HCT116 (cell line): ENCODE measurements around the gene NINJ2. TPM values are rescaled to one million over a fixed set of nuclear protein-coding genes. Genes with fewer than 3 reads are reported as not detected.
"Not testable (repeated sequence)": the region's sequence is repeated elsewhere in the genome, so short reads cannot be mapped to it uniquely, and the experiment has no call there.

Experiments used
- ATAC-seq: fragments of 200-7000 bp; cut with Tn5 transposase; 2 replicates; pipeline ENCODE4 v1.9.1; 2020; ENCODE audit warnings: mild to moderate bottlenecking, moderate library complexity
- BruUV-seq: library from RNA; stranded (reverse); fragments of 400-500 nt; replicated peaks from 2 replicates; lab custom pipeline; 2021; lab: Mats Ljungman, UMichigan
- CTCF ChIA-PET: fragments of 300-600 bp; sonication (Branson Sonifier 250); formaldehyde crosslinking; loops from one replicate; lab custom pipeline; 2021; ENCODE audit warnings: antibody characterized with exemption; lab: Charles Lee
- POLR2A ChIA-PET: fragments of 300-600, 350-600 bp; sonication (Branson Sonifier 250); formaldehyde crosslinking; loops from one replicate; lab custom pipeline; 2021; ENCODE audit warnings: antibody characterized with exemption; lab: Charles Lee
- RAD21 ChIA-PET, 2 experiments: fragments of 300-600 bp; sonication (Branson Sonifier 250); formaldehyde crosslinking; loops; one replicate each; lab custom pipeline; 2023; ENCODE audit warnings: low total read pairs in 2 of 2; ENCODE audit not compliant: uncharacterized antibody in 2 of 2, unreplicated experiment in 2 of 2, low non-redundant PET in 1 of 2; lab: Charles Lee
- DNase-seq: peaks from one replicate; pipeline ENCODE4 v3.0.0-alpha.2; 2010; ENCODE audit warnings: low read depth, low spot score
- H2AFZ ChIP-seq: fragments of 200-600 bp; shearing (Covaris generic), sonication (generic); 2 replicates; pipeline ENCODE4 v1.6.1; 2017; ENCODE audit warnings: low read depth, mixed run types, mixed read lengths, antibody characterized with exemption, low read length; ENCODE audit not compliant: poor library complexity, severe bottlenecking
- H3K27ac ChIP-seq: 2 replicates; pipeline ENCODE4 v1.5.1; 2012; ENCODE audit warnings: low read depth, low read length
- H3K27me3 ChIP-seq: fragments of 200-600 bp; sonication (generic); 2 replicates; pipeline ENCODE4 v1.6.1; 2016; ENCODE audit warnings: mixed run types, low read length, mixed read lengths; ENCODE audit not compliant: insufficient read depth
- H3K36me3 ChIP-seq, 2 experiments: fragments of 200-500 bp in 1 of 2; fragments of 200-600 bp in 1 of 2; sonication (Bioruptor generic) in 1 of 2; sonication (generic) in 1 of 2; 2 replicates each; pipeline versions ENCODE4 v1.5.1 to v1.6.1; 2014 to 2016; ENCODE audit warnings: low read length in 2 of 2, inconsistent platforms in 1 of 2, mixed read lengths in 1 of 2, mixed run types in 1 of 2; ENCODE audit not compliant: insufficient read depth in 2 of 2, control insufficient read depth in 1 of 2
- H3K4me1 ChIP-seq, 2 experiments: fragments of 200-600 bp in 1 of 2; sonication (generic) in 1 of 2; 2 replicates each; pipeline versions ENCODE4 v1.5.1 to v1.6.1; 2012 to 2017; ENCODE audit warnings: low read length in 2 of 2, inconsistent platforms in 1 of 2, mild to moderate bottlenecking in 1 of 2, mixed read lengths in 1 of 2, mixed run types in 1 of 2, moderate library complexity in 1 of 2; ENCODE audit not compliant: insufficient read depth in 2 of 2, control insufficient read depth in 1 of 2
- H3K4me2 ChIP-seq: fragments of 200-600 bp; sonication (generic); 2 replicates; pipeline ENCODE4 v1.6.1; 2017; ENCODE audit warnings: mixed run types, low read length, mixed read lengths
- H3K4me3 ChIP-seq, 2 experiments: fragments of 200-600 bp in 1 of 2; sonication (generic) in 1 of 2; replicated peaks in 1 of 2; 2 replicates each; pipeline ENCODE4 v1.5.1; 2011 to 2016; ENCODE audit warnings: low read length in 2 of 2, control low read depth in 1 of 2, low read depth in 1 of 2, mild to moderate bottlenecking in 1 of 2, mixed read lengths in 1 of 2, mixed run types in 1 of 2
- H3K79me2 ChIP-seq: fragments of 200-600 bp; sonication (generic); 2 replicates; pipeline ENCODE4 v1.6.1; 2017; ENCODE audit warnings: mild to moderate bottlenecking, mixed run types, low read length, moderate library complexity, mixed read lengths; ENCODE audit not compliant: insufficient read depth
- H3K9ac ChIP-seq: fragments of 200-600 bp; sonication (generic); 2 replicates; pipeline ENCODE4 v1.6.1; 2016; ENCODE audit warnings: low read length, mixed read lengths
- H3K9me2 ChIP-seq: fragments of 200-600 bp; sonication (generic), shearing (Covaris generic); 2 replicates; pipeline ENCODE4 v1.6.1; 2017; ENCODE audit warnings: mixed run types, mild to moderate bottlenecking, moderate library complexity; ENCODE audit not compliant: insufficient read depth
- H3K9me3 ChIP-seq, 2 experiments: fragments of 200-500 bp in 1 of 2; fragments of 200-600 bp in 1 of 2; sonication (Bioruptor generic) in 1 of 2; sonication (generic) in 1 of 2; 2 replicates each; pipeline ENCODE4 v1.6.1; 2014 to 2017; ENCODE audit warnings: low read length in 2 of 2, mixed read lengths in 2 of 2, inconsistent platforms in 1 of 2, low read depth in 1 of 2, mild to moderate bottlenecking in 1 of 2, mixed run types in 1 of 2, moderate library complexity in 1 of 2; ENCODE audit not compliant: control insufficient read depth in 1 of 2, insufficient read depth in 1 of 2
- H4K20me1 ChIP-seq: fragments of 200-600 bp; sonication (generic), shearing (Covaris generic); 2 replicates; pipeline ENCODE4 v1.6.1; 2017; ENCODE audit warnings: mixed run types, mild to moderate bottlenecking, moderate library complexity; ENCODE audit not compliant: insufficient read depth
- CEBPB ChIP-seq: IDR thresholded peaks from 2 replicates; pipeline ENCODE4 v1.6.1; 2012; ENCODE audit warnings: low read depth
- EGR1 ChIP-seq: IDR thresholded peaks from 2 replicates; pipeline ENCODE4 v1.6.1; 2012; ENCODE audit warnings: low read depth
- ELF1 ChIP-seq: IDR thresholded peaks from 2 replicates; pipeline ENCODE4 v1.6.1; 2012; ENCODE audit warnings: low read depth, borderline replicate concordance
- EZH2phosphoT487 ChIP-seq: fragments of 200-600 bp; IDR thresholded peaks from 2 replicates; pipeline ENCODE4 v1.6.1; 2018; ENCODE audit warnings: antibody characterized with exemption, borderline replicate concordance
- FOSL1 ChIP-seq: IDR thresholded peaks from 2 replicates; pipeline ENCODE4 v1.6.1; 2012; ENCODE audit warnings: low read depth
- JUND ChIP-seq: IDR thresholded peaks from 2 replicates; pipeline ENCODE4 v1.6.1; 2012
- POLR2A ChIP-seq: IDR thresholded peaks from 2 replicates; pipeline ENCODE4 v1.7.0; 2011; ENCODE audit warnings: borderline replicate concordance; ENCODE audit not compliant: insufficient read depth, insufficient read length; ENCODE audit errors: extremely low read depth
- POLR2AphosphoS5 ChIP-seq: IDR thresholded peaks from 2 replicates; pipeline ENCODE4 v1.6.1; 2011; ENCODE audit warnings: mild to moderate bottlenecking, low read depth, low read length, moderate library complexity
- RAD21 ChIP-seq: IDR thresholded peaks from 2 replicates; pipeline ENCODE4 v1.6.1; 2012; ENCODE audit warnings: low read depth, mild to moderate bottlenecking
- SIN3A ChIP-seq: IDR thresholded peaks from 2 replicates; pipeline ENCODE4 v1.6.1; 2012; ENCODE audit warnings: low read depth
- SP1 ChIP-seq: IDR thresholded peaks from 2 replicates; pipeline ENCODE4 v1.6.1; 2012; ENCODE audit warnings: low read depth
- ZFX ChIP-seq: fragments of 450-650 bp; IDR thresholded peaks from 2 replicates; pipeline ENCODE4 v1.6.1; 2017
- ZNF274 ChIP-seq: fragments of 200-500 bp; sonication (Bioruptor generic); IDR thresholded peaks from 2 replicates; pipeline ENCODE4 v1.6.1; 2014; ENCODE audit warnings: mild to moderate bottlenecking, low read depth, low read length, inconsistent platforms
- intact Hi-C: fragments of 100-400 bp; cut with micrococcal nuclease; formaldehyde crosslinking; loops from 2 replicates; pipeline ENCODE4 v1.10.0; 2022
- total RNA-seq: library from RNA; stranded (reverse); gene quantifications from one replicate; pipeline ENCODE4 v1.2.1, GENCODE V29; 2021; ENCODE audit not compliant: unreplicated experiment
- TF ChIP-seq, protein P1 (sequence below): IDR thresholded peaks from 2 replicates; pipeline ENCODE4 v1.6.1; 2012
- TF ChIP-seq, protein P2 (sequence below): IDR thresholded peaks from 2 replicates; pipeline ENCODE4 v1.6.1; 2012; ENCODE audit warnings: low read depth
- TF ChIP-seq, protein P3 (sequence below): IDR thresholded peaks from 2 replicates; pipeline ENCODE4 v1.6.1; 2011; ENCODE audit warnings: mild to moderate bottlenecking, low read length, moderate library complexity; ENCODE audit not compliant: insufficient replicate concordance; ENCODE audit errors: extremely low read depth

Gene NINJ2
- total RNA-seq, 1 experiment from 2014 or later, result not detected

DNA sequence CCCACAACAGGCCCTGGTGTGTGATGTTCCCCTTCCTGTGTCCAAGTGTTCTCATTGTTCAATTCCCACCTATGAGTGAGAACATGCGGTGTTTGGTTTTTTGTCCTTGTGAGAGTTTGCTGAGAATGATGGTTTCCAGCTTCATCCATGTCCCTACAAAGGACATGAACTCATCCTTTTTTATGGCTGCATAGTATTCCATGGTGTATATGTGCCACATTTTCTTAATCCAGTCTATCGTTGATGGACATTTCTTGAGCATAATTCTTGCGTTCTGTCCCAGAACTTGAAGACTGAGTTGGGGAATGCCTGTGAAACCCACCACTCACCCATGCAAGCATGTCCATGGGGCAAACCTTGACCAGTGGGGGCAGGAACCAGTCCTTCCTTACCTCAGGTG is 44.8 kb upstream of the NINJ2 start:
- H3K9ac ChIP-seq, H3K27me3 ChIP-seq, DNase-seq, H3K4me2 ChIP-seq, H2AFZ ChIP-seq, H4K20me1 ChIP-seq, H3K36me3 ChIP-seq, RAD21 ChIA-PET, H3K79me2 ChIP-seq, POLR2A ChIA-PET, H3K9me3 ChIP-seq, H3K9me2 ChIP-seq, H3K4me1 ChIP-seq, H3K27ac ChIP-seq, H3K4me3 ChIP-seq, intact Hi-C loops, BruUV-seq, CTCF ChIA-PET, ATAC-seq: not testable (repeated sequence)

DNA sequence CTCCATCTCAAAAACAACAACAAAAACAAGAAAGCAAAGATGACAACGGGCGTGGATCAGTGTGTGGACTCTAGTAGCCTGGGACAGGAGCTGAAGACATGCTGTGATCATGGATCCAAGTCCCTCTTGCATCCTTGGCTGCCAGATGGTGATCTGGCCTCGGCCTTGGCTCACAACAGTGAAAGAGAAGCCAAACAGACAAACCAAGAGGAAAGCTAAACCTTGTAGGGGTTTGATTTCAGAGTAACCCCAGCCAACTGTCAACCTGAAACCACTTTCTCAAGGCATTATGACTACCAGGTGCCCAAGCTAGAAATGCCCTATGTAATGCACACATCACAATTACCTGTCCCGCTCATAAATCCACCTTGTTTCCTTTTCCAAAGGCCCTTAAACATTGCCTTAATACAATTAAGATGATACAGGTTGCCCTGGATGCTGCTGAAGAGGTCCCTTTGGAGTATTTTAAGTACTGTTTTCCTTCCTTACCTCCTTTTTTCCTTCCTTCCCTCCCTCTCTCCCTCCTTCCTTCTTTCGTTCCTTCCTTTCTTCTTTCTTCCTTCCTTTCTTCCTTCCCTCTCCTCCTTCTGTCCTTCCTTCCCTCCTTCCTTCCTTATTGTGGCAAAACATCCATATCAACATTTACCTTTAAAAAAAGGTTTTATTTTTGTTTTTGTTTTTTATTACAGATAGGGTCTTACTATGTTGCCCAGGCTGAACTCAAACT is 41.4 kb upstream of the NINJ2 start:
- ChIA-PET POLR2A (interaction anchor here (1.2 kb wide), 1 partner anchor 10 kb away, joined by 3 read pairs; no protein-coding TSS in a partner anchor), CTCF (no interaction called here)
- no peak for TF ChIP-seq FOSL1
- TF ChIP-seq, protein P1, sequence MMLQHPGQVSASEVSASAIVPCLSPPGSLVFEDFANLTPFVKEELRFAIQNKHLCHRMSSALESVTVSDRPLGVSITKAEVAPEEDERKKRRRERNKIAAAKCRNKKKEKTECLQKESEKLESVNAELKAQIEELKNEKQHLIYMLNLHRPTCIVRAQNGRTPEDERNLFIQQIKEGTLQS, result no peak
- TF ChIP-seq POLR2AphosphoS5, result no peak
- TF ChIP-seq, protein P2, sequence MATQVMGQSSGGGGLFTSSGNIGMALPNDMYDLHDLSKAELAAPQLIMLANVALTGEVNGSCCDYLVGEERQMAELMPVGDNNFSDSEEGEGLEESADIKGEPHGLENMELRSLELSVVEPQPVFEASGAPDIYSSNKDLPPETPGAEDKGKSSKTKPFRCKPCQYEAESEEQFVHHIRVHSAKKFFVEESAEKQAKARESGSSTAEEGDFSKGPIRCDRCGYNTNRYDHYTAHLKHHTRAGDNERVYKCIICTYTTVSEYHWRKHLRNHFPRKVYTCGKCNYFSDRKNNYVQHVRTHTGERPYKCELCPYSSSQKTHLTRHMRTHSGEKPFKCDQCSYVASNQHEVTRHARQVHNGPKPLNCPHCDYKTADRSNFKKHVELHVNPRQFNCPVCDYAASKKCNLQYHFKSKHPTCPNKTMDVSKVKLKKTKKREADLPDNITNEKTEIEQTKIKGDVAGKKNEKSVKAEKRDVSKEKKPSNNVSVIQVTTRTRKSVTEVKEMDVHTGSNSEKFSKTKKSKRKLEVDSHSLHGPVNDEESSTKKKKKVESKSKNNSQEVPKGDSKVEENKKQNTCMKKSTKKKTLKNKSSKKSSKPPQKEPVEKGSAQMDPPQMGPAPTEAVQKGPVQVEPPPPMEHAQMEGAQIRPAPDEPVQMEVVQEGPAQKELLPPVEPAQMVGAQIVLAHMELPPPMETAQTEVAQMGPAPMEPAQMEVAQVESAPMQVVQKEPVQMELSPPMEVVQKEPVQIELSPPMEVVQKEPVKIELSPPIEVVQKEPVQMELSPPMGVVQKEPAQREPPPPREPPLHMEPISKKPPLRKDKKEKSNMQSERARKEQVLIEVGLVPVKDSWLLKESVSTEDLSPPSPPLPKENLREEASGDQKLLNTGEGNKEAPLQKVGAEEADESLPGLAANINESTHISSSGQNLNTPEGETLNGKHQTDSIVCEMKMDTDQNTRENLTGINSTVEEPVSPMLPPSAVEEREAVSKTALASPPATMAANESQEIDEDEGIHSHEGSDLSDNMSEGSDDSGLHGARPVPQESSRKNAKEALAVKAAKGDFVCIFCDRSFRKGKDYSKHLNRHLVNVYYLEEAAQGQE, result no peak
- no peak for TF ChIP-seq POLR2A
- no peak for TF ChIP-seq SP1
- no peak for TF ChIP-seq ELF1
- no peak for TF ChIP-seq SIN3A
- TF ChIP-seq, protein P3, sequence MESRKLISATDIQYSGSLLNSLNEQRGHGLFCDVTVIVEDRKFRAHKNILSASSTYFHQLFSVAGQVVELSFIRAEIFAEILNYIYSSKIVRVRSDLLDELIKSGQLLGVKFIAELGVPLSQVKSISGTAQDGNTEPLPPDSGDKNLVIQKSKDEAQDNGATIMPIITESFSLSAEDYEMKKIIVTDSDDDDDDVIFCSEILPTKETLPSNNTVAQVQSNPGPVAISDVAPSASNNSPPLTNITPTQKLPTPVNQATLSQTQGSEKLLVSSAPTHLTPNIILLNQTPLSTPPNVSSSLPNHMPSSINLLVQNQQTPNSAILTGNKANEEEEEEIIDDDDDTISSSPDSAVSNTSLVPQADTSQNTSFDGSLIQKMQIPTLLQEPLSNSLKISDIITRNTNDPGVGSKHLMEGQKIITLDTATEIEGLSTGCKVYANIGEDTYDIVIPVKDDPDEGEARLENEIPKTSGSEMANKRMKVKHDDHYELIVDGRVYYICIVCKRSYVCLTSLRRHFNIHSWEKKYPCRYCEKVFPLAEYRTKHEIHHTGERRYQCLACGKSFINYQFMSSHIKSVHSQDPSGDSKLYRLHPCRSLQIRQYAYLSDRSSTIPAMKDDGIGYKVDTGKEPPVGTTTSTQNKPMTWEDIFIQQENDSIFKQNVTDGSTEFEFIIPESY, result no peak
- no peak for TF ChIP-seq EGR1
- no peak for TF ChIP-seq ZFX
- TF ChIP-seq CEBPB, result no peak
- TF ChIP-seq ZNF274, result no peak
- TF ChIP-seq EZH2phosphoT487, result no peak
- no peak for TF ChIP-seq JUND
- TF ChIP-seq RAD21, result no peak

More for the DNA sequence above, 41.4 kb upstream of the NINJ2 start:
- Histone ChIP-seq H3K79me2 (no peaks in the 10 kb centered on the region), H3K9ac (no peak overlapping the region), H3K4me2 (no peak overlapping the region), H3K27ac (no peak overlapping the region), H3K4me3 (no peak overlapping the region), H3K27me3 (no peaks in the 10 kb centered on the region), H4K20me1 (no peaks in the 10 kb centered on the region), H2AFZ (no peak overlapping the region), H3K9me2 (no peaks in the 10 kb centered on the region), H3K4me1 (no peaks in the 10 kb centered on the region), H3K9me3 (no peaks in the 10 kb centered on the region), H3K36me3 (no peaks in the 10 kb centered on the region)
- no peak for ATAC-seq
- intact Hi-C loops, result no loop called here
- RAD21 ChIA-PET, result no interaction called here
- no TSS peak for BruUV-seq
- no peak for DNase-seq
